HG03575 (cell line): ENCODE data around the gene CNTN1.
A peak's percentile ranks its signal among the peaks of the same experiment; 100 is the strongest.

Experiments
- ATAC-seq: cut with Tn5 transposase; IDR thresholded peaks from one replicate; pipeline ENCODE4 v1.9.1; 2021; ENCODE audit not compliant: unreplicated experiment, insufficient number of reproducible peaks, low FRiP score; ENCODE audit errors: extremely low read depth

Gene CNTN1

DNA sequence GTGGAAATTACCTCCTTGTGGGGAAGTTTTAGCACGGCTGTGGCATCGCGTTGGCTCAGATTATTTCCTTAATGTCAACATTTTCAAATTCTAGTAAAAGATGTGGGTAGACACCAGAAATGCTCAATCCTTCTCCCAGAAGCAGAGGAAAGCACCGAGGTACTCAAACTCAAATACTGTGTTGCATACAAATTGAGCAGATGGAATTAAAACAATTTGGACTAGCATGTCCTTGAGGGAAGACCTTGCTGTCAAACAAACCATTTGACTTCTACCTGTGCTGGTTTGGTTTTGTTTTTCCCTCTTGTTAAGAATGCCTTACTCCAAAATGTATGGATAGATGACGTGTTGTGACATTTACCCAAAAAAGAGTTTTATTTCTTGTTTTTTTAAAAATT, 136.4 kb downstream of the CNTN1 start:
- no peak for ATAC-seq

DNA sequence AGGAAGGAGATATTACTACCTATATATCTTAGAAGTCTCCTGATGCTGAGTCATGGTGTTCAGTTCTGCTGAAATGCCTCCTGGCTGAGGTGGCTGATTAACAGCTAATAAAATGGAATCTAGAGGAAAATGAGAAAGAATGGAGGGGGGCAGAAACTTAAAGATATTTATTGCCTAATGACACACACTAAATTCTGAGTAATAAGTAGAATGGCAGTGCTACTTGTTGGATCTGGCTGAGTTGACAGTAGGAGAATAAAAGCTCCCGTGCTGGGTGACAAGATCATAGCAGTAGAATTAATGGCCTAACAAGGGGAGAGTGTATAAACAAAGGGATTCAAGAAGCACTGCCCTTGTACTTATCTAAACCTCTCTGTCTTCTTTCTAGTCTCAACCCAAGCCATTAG, 137.5 kb downstream of the CNTN1 start:
- ATAC-seq = no peak

DNA sequence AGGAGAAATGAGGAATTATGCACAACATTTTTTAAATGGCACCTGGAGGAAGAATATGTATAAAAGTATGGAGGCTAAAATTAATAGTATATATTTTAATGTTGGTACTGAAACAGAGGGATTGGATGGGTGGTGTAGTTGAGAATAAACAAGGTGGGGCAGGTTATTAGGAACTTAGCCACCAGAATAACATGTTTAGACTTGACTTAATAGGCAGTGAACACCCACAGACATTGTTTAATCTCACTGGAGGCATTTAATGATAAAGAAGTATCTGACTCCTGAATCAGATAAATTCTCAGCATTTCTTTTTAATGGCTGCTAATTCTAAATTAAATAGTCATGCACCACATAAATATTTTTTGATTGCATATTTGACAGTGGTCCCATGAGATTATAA, 139.7 kb downstream of the CNTN1 start:
- no peak for ATAC-seq

DNA sequence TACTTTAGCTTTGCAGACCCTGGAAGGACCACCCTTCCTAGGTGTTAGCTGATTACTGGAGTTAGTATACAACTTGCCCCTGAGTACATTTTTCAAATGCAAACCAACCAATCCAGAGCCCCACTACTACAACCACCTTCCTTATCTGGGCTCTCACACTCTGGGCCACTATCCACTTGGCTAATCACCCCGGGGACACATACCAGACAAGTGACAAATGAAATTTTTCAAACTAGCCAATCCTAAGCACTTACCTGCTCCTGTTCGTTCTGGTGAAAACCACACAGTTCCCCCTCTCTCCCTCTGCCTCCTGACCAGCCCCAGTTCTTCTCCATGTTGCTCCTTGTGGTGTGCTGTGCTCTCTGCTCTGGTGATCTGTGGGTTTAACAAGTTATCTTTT, 140.4 kb downstream of the CNTN1 start:
- no peak for ATAC-seq

DNA sequence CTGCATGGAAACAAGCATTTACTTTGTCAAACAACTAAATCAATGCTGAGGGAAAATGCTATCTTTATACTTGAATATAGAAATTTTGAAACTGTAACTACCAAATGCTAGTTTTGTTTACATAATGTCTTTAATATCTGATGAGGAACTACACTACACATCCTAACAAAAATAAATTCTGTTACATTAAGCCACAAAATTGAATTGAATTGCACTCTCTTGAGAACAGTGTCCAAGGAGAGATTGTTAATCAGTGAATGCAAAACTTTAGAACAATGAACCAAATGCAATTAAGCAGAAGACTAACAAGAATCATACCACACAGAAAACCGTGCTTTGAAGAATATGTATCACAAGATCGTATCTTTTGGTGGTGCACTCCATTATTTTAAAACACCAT, 141.6 kb downstream of the CNTN1 start:
- no peak for ATAC-seq

DNA sequence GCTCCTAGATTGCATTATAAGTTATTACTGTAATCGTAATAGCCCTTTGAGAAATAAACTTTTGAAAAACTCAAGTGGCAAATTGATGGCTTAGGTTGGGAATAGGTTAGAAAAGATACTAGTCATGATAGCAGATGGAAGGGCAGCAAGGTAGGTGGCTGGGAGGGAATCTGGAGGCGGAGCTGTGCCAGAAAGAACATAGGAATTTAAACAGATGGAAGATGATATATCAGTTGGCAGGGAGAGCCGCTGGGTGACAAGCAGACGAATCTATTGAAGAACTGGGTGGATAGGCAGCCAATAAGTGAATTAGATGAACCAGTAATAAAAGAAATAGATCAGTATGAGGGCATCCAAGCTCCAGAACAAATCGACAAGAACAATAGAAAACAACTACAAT, 142.1 kb downstream of the CNTN1 start:
- no peak for ATAC-seq

DNA sequence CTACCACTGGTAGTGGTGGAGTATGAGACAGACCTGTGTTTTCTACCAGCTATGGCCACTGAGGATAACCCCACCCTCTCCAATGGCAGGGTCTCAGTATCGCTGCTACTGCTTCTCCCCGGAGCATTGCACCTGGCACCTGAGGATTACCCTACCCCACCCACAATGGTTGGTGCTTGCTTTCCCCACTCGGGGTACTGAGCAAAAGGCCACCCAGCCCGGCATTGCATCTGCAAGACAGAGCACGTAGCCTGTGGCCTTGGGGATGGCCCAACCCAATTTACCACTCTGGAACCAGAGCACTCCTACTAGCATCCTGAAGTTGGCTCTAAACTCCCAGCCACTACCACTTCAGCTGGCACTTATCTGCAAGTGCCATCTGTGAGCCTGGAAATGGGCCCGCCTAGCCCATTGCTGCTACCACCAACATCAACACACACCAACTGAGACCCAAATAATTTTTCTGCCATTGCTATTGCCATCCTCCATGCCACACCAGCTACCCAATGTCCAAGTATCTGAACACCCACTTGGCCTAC, 145.7 kb downstream of the CNTN1 start:
- ATAC-seq = no peak

DNA sequence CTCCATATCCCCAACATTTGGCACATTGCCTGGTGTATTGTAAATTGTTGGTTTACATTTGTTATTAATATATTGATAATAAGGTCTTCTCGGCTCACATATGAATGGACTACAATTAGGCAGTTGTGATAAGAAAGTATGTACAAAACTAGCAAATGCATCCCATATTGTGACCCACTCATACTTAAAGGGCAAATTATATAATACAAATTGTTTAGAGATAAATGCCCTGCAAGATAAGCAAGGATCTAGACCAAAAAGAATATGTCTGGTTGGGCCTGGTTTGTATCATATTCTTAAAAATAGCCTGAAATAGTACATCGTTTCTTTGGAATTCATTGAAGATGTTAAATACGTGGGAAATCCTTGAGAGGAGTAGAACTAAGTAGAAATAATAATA, 151.3 kb downstream of the CNTN1 start:
- no peak for ATAC-seq

DNA sequence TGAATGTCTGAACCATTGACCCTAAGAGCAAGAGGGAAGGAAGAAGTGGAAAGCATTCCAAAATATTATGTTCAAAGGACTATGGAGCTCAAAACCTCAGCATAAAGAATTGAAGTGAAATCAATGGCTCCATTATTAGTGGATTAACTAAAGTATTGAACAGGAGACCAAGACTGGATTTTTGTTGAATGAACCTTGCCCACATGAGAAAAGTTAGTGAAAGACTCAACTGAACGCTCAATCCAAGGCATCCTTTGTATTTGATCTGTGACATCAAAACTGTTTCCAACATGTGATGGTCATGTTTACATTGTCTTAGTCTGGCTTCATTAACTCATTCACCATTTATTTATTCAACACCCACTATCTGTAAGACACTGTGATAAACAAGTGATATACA, 161.0 kb downstream of the CNTN1 start:
- no peak for ATAC-seq

DNA sequence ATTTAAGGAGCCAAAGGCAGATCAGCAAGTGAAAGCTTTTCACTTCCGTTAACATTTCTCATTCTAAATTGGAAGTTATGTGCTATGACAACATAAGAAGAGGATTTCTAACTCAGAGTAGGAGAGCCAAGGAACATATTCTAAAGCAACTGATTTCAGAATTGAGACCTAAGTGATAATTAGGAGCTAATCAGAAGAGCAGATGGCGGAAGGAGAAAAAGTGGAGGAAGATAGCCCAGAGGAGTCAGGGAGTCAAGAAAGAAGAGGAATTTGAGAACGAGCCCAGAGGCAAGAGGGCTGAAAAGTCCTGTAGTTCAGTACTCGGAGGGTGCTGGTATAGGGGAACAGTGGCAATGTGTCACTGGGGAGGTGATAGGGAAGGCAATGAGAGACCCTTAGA, 162.4 kb downstream of the CNTN1 start:
- ATAC-seq = no peak

DNA sequence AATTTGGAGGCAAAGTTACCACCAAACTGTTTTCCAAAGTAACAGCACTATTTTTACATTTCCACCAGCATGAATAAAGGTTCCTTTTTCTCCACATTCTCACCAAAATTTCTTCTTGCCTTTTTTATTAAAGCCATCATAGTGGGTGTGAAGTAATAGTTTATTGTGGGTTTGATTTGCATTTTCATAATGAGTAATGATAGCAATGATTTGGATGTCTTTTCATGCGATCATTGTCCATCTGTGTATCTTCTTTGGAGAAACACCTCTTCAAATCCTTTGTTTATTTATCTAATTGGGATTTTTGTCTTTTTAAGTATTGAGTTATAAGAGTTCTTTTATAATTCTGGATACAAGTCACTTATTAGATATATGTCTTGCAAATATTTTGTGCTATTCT, 172.7 kb downstream of the CNTN1 start:
- no peak for ATAC-seq

DNA sequence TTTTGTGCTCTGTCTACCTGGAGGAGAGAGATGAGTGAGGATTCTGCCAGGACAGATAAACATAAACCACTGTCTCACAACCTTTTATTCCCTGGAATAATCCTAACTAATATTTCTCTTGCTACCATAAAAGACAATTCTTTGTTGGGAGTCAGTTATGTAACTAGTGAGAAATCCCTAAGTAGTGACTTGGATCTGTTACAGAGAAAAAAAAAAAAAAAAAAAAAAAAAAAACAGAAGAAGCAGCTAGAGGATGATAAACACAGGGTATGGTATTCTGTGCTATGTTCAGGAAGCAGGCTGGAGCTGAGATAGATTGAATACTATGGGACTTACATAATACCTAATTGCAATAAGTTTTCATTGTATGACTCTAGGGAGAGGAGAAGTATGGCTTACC, 178.7 kb downstream of the CNTN1 start:
- no peak for ATAC-seq

DNA sequence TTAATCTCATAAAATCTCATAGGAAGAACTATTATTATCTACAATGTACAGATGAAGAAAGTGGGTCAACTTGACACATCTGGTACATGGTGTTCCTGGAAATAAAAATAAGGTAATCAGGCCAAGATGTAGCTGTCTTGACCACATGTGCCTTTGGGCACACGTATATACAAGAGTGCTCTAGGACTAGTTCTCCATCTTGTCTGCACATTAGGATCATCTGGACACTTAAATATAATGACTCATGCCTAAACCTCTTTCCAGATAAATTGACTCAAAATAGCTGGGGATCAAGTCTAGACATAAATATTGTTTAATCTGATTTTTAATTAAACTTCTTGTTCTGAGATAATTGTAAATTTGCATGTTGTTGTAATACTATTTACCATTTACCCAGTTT, 182.6 kb downstream of the CNTN1 start:
- ATAC-seq = no peak

DNA sequence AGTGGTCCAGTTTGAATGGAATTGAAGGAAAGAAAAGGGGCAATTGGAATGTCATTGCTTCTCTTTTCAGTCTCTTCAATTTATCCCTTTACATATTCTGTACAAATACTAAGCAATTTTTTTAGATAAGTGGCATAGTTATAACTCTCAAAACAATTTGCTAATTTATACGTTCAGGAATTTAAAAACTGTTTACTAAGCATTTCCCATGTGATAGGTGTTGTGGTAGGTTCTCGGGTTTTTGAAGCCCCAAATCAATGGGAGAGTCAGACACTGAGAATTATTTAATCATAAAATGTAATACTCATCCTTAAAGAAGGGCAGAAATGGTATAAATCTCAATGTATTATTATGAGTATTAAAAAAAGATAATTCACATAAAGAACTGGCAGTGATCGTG, 197.1 kb downstream of the CNTN1 start:
- no peak for ATAC-seq

DNA sequence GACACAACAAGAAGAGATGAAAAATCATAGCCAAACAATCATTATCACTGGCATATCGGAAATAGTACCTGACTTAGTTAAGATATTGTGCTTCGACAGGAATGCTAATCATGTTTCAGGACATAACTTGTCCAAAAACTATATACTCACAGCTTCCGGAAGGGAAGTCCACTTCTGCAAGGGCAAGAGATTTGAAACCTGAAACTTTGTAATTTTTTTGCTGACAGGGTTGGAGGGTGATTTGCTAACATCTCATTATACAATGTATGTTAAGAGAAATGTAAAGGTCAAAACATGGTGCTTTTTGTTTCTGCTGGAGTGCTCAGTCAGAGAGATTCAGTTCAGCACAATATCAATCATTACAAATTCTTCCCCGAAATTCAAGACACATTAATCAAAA, 200.3 kb downstream of the CNTN1 start:
- no peak for ATAC-seq

DNA sequence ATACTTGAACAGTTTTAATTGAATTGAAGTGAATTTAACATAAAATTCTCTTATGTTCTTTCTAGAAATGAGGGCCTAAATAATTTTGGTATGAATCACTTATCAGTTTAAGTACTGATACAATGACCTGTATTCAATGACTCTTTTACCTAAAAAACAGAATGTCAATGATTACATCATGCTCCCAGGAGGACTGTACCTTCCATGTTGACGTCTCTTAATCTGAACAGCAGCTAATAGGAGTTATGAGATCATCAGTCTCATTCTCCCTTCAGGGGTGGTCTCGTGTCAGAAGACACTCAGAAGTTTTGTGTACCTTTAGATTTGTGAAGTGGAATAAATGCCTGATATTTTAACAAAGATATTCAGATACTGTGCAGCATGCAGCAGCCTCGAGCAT, 206.3 kb downstream of the CNTN1 start:
- no peak for ATAC-seq

DNA sequence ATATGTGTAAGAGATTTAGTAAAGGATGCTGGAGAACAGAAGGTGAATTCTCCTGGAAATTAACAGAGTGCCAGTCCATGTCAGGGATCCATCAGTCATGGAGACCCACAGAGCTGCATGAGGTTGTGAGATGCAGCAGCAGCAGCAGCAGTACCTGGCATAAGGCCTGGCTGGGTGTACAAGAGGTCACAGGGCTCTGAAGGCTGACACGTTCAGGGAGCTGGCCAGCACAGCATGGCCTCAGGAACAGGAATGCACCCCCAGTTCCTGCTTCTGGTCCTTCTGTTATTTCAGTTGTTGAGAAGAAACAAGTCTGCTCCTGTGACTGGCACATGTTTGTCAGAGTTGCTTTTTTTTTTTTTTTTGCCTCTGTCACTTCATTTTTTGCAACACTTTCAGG, 210.8 kb downstream of the CNTN1 start:
- ATAC-seq = no peak

DNA sequence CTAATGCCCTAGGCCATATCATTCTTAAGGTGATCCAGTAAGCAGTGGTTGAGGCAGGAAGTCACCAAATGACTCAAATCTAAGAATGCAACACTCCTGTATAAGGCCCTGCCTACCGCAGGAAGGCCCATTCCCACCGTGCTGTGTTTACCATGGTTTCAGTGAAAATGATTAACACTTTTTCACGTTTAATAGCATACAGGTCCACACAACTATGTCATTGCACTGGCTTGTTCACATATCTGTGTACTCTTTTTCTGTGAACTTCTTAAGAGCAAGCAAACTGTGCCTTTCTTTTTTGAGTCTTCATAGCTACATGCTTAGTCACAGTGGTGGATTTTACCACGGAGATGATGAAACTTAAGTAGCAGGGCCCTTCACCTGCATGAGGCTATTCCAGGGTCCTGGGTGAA, 214.9 kb downstream of the CNTN1 start:
- peak; percentile 58 for ATAC-seq

DNA sequence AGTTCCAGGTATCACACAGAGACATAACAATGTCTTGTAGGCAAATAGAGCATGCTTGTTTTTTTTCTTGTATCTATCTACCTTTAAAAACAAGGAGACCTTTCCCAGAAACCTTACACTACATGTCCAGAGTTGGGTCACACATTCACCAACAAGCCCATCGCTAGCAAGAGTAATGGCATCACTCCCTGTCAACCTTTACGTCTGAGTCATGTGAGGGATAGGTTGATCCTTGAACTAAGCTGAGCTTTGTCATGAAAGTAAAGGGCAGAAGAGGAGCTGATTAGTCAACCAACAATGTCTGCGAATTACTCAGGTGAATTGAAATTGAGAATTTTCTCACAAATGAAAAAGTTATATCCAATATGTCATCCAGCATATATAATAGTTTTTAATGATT, 219.4 kb downstream of the CNTN1 start:
- no peak for ATAC-seq

DNA sequence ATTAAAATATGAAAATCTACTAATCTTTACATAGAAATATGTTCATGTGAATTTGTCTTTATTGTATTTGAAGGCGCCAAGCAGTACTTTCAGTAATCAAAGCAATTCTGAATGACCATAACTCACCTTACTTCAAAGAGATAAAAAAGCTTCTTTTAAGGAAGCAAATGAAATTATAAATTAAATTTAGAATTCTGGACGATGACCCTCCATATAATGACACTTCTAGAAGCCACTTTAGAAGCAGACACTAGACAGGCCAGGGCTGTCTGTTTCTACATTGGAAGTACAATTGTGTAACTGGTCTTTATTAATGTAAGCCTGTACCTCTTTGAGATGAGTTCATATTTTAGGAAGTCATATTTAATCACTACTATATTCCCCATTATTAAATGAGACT, 222.9 kb downstream of the CNTN1 start:
- ATAC-seq = no peak

DNA sequence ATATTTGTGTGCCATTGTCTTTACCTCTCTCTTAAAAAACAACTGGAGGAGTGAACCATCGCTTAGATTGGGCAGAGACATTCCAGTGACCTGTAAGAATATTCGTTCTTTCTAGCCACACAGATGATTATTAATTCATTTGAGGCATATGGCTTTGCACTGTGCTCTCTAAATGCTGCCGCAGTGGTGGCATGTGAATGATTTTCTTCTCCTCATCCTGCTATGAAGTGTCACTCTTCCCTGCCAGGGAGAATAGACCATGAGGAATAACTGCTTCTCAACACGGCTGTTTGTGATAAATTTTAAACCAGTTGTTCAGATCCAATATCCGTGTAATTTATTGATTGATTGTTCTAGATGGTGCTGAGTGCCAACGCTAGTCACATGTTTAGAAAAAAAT, 225.3 kb downstream of the CNTN1 start:
- ATAC-seq = no peak
